ENCODE measurements around the gene DDIT4. TPM values are rescaled to one million over a fixed set of nuclear protein-coding genes. Genes with fewer than 3 reads are reported as not detected.
A peak's percentile ranks its signal among the peaks of the same experiment; 100 is the strongest.

The DDIT4 gene
- total RNA-seq, 1 experiment from 2014 or later = 155 TPM

DNA sequence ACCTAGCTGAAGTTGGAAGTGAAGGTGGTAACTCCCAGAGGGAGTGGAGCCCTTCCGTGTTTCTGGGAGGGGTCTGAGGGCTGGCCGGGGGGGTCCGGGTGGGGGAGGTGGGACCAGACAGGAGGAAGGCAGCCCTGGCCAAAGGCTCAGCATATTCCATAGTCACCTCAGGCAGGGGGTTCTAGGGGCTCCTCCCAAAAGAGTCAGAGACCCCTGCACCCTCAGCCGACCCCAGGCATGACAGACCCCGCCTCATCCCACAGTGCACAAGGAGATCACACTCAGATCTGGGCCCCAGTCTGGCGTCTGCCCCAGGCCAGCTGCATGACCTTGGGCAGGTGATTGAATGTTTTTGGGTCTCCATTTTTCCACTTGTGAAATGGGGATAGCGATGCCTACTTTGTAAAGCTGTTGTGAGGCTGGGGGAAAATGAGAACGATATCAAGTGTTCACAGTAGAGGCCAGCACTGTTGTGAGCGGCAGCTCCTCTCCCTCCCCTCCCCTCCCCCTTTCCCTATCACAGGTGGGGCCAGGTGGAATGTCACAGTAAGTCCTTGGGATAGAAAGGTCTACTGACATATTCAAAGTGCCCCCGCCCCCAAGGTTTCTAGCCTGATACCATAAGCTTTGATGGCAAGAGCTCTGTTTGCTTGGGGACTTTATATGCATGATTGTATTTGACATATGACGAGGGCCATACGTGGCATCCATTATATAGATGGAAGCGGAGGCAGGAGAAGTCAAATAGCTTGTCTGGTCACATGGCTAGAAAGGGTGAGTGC, 47.7 kb downstream of the DDIT4 start:
- Mint-ChIP-seq H3K27ac (ENCODE audit: unreplicated experiment) (peak overlapping the region; percentile 99), H3K4me3 (ENCODE audit: unreplicated experiment) (peak overlapping the region; percentile 64), H3K27me3 (ENCODE audit: insufficient read depth, unreplicated experiment) (no peaks in the 10 kb centered on the region), H3K36me3 (ENCODE audit: insufficient read depth, unreplicated experiment) (peaks cover 17% of the 10 kb centered on the region), H3K4me1 (ENCODE audit: low read depth, unreplicated experiment) (peaks cover 49% of the 10 kb centered on the region), H3K9me3 (ENCODE audit: unreplicated experiment) (no peaks in the 10 kb centered on the region)
- ChIA-PET POLR2A (interaction anchor here (0.5 to 4.2 kb wide), 20 partner anchors 10 to 1446 kb away, joined by 3 to 127 read pairs (median 5); partner anchors contain the start of genes ANAPC16, ASCC1, DDIT4 and MCU), CTCF (interaction anchor here (0.6 to 2.7 kb wide), 10 partner anchors 13 to 273 kb away, joined by 4 to 17 read pairs (median 6); partner anchors contain the start of genes ANAPC16 and ASCC1)
- Histone ChIP-seq H3K4me3 (ENCODE audit: low read depth, low read length) (no peak overlapping the region), H3K27me3 (replicated peaks; ENCODE audit: control insufficient read depth, insufficient read depth, low read length) (no peaks in the 10 kb centered on the region), H3K4me1 (peaks cover 44% of the 10 kb centered on the region), H3K9me3 (no peaks in the 10 kb centered on the region), H3K36me3 (ENCODE audit: control insufficient read depth, insufficient read depth, low read length) (no peaks in the 10 kb centered on the region)
- intact Hi-C loops (cut with micrococcal nuclease; ENCODE audit: unreplicated experiment) = loop anchor here (1.0 kb wide), 3 partner anchors 44 to 61 kb away; partner anchors contain the start of gene DDIT4
- DNase-seq = peak; percentile 74 to 84
- TF ChIP-seq, protein P1, sequence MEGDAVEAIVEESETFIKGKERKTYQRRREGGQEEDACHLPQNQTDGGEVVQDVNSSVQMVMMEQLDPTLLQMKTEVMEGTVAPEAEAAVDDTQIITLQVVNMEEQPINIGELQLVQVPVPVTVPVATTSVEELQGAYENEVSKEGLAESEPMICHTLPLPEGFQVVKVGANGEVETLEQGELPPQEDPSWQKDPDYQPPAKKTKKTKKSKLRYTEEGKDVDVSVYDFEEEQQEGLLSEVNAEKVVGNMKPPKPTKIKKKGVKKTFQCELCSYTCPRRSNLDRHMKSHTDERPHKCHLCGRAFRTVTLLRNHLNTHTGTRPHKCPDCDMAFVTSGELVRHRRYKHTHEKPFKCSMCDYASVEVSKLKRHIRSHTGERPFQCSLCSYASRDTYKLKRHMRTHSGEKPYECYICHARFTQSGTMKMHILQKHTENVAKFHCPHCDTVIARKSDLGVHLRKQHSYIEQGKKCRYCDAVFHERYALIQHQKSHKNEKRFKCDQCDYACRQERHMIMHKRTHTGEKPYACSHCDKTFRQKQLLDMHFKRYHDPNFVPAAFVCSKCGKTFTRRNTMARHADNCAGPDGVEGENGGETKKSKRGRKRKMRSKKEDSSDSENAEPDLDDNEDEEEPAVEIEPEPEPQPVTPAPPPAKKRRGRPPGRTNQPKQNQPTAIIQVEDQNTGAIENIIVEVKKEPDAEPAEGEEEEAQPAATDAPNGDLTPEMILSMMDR (IDR thresholded peaks at IDR 0.05; ENCODE audit: insufficient read depth in 1 of 2, low read depth in 1 of 2, low read length in 1 of 2, severe bottlenecking in 1 of 2, unreplicated experiment in 1 of 2) = no peak
- TSS peak; percentile 71 for BruUV-seq (replicated peaks)

DNA sequence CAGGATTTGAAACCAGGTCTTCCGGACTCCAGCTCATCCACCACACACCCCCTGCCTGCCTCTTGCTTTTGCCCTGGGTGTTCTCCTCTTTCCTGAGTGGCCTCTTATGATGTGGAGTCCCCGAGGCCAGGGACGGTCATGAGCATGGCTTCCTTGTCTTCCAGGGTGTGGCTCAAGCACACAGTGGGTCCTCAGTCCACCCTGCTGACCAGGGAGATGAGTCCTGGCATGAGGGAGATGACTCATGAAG, 48.2 kb downstream of the DDIT4 start:
- no peaks in the 10 kb centered on the region for H3K9me3 Mint-ChIP-seq (ENCODE audit: unreplicated experiment)
- ChIA-PET POLR2A (interaction anchor here (0.6 to 4.2 kb wide), 8 partner anchors 10 to 151 kb away, joined by 3 to 127 read pairs (median 7); partner anchors contain the start of genes ASCC1 and DDIT4), CTCF (interaction anchor here (0.6 to 2.7 kb wide), 6 partner anchors 13 to 61 kb away, joined by 4 to 17 read pairs (median 7); no protein-coding TSS in a partner anchor)
- TF ChIP-seq, protein P1 (IDR thresholded peaks at IDR 0.05; ENCODE audit: insufficient read depth in 1 of 2, low read depth in 1 of 2, low read length in 1 of 2, severe bottlenecking in 1 of 2, unreplicated experiment in 1 of 2) = no peak
- no peaks in the 10 kb centered on the region for H3K27me3 ChIP-seq (replicated peaks; ENCODE audit: control insufficient read depth, insufficient read depth, low read length)
- H3K36me3 Mint-ChIP-seq (ENCODE audit: insufficient read depth, unreplicated experiment) = peaks cover 22% of the 10 kb centered on the region
- H3K36me3 ChIP-seq (ENCODE audit: control insufficient read depth, insufficient read depth, low read length) = no peaks in the 10 kb centered on the region
- intact Hi-C loops (cut with micrococcal nuclease; ENCODE audit: unreplicated experiment) = no loop called here
- H3K9me3 ChIP-seq = no peaks in the 10 kb centered on the region
- H3K4me3 ChIP-seq (ENCODE audit: low read depth, low read length) = no peak overlapping the region
- BruUV-seq (replicated peaks) = no TSS peak
- H3K27ac Mint-ChIP-seq (ENCODE audit: unreplicated experiment) = peak overlapping the region; percentile 99
- H3K4me1 ChIP-seq = peaks cover 44% of the 10 kb centered on the region
- peaks cover 49% of the 10 kb centered on the region for H3K4me1 Mint-ChIP-seq (ENCODE audit: low read depth, unreplicated experiment)
- no peak overlapping the region for H3K4me3 Mint-ChIP-seq (ENCODE audit: unreplicated experiment)
- H3K27me3 Mint-ChIP-seq (ENCODE audit: insufficient read depth, unreplicated experiment) = no peaks in the 10 kb centered on the region
- DNase-seq = no peak

DNA sequence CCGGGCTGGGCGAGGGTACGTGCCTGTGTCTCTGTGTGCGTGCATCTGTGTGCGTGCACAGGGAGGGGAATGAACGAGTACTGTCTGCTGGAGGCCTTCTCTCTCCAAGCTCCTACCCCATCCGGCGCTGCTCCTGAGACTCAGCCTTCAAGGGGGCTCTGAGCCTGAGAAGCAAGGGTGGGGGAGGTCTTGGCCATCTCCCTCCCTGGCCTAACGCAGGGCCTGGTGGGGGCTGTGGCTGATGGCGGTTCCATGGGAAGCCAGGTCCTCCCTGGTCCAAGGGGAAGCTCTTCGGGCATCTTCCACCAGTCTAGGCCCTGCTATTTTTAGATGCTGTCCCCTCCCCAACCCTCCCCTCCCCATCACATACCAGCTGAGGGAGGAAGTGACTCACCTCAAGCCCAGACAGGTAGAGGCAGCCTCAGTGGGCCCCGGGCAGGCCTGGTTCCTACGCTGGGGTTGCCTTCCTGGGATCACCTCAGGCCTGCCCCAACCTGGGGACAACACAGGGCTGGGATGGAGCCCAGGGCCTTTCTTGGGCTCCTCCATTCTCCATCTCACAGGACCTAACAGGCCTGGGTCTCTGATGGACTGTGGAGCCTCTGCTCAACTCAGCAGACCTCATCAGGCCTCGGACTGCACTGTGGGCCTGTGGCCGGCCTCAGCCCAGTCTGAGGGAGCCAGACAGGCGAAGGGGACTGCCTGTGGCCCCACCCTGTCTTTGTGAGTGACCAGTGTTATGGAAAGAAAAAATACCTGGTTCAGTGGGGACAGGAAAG, 48.7 kb downstream of the DDIT4 start:
- peaks cover 23% of the 10 kb centered on the region for H3K36me3 Mint-ChIP-seq (ENCODE audit: insufficient read depth, unreplicated experiment)
- CTCF ChIA-PET = interaction anchor here (0.6 to 2.7 kb wide), 6 partner anchors 14 to 62 kb away, joined by 4 to 17 read pairs (median 7); no protein-coding TSS in a partner anchor

More for the DNA sequence above, 48.7 kb downstream of the DDIT4 start:
- no peaks in the 10 kb centered on the region for H3K27me3 ChIP-seq (replicated peaks; ENCODE audit: control insufficient read depth, insufficient read depth, low read length)
- H3K36me3 ChIP-seq (ENCODE audit: control insufficient read depth, insufficient read depth, low read length) = no peaks in the 10 kb centered on the region
- intact Hi-C loops (cut with micrococcal nuclease; ENCODE audit: unreplicated experiment) = no loop called here
- no peaks in the 10 kb centered on the region for H3K9me3 ChIP-seq
- Mint-ChIP-seq H3K4me3 (ENCODE audit: unreplicated experiment) (no peak overlapping the region), H3K4me1 (ENCODE audit: low read depth, unreplicated experiment) (peaks cover 49% of the 10 kb centered on the region), H3K27ac (ENCODE audit: unreplicated experiment) (peak overlapping the region; percentile 99), H3K9me3 (ENCODE audit: unreplicated experiment) (no peaks in the 10 kb centered on the region), H3K27me3 (ENCODE audit: insufficient read depth, unreplicated experiment) (no peaks in the 10 kb centered on the region)
- no TSS peak for BruUV-seq (replicated peaks)
- POLR2A ChIA-PET = interaction anchor here (0.6 to 4.2 kb wide), 9 partner anchors 9 to 151 kb away, joined by 3 to 127 read pairs (median 7); partner anchors contain the start of genes ASCC1 and DDIT4
- TF ChIP-seq, protein P1 (IDR thresholded peaks at IDR 0.05; ENCODE audit: insufficient read depth in 1 of 2, low read depth in 1 of 2, low read length in 1 of 2, severe bottlenecking in 1 of 2, unreplicated experiment in 1 of 2) = no peak
- H3K4me1 ChIP-seq = peaks cover 44% of the 10 kb centered on the region
- no peak for DNase-seq
- H3K4me3 ChIP-seq (ENCODE audit: low read depth, low read length) = no peak overlapping the region

All from Caco-2 (cell line).